ENCODE measurements around the gene TMEM203.
A peak's percentile ranks its signal among the peaks of the same experiment; 100 is the strongest.

TMEM203 gene

DNA sequence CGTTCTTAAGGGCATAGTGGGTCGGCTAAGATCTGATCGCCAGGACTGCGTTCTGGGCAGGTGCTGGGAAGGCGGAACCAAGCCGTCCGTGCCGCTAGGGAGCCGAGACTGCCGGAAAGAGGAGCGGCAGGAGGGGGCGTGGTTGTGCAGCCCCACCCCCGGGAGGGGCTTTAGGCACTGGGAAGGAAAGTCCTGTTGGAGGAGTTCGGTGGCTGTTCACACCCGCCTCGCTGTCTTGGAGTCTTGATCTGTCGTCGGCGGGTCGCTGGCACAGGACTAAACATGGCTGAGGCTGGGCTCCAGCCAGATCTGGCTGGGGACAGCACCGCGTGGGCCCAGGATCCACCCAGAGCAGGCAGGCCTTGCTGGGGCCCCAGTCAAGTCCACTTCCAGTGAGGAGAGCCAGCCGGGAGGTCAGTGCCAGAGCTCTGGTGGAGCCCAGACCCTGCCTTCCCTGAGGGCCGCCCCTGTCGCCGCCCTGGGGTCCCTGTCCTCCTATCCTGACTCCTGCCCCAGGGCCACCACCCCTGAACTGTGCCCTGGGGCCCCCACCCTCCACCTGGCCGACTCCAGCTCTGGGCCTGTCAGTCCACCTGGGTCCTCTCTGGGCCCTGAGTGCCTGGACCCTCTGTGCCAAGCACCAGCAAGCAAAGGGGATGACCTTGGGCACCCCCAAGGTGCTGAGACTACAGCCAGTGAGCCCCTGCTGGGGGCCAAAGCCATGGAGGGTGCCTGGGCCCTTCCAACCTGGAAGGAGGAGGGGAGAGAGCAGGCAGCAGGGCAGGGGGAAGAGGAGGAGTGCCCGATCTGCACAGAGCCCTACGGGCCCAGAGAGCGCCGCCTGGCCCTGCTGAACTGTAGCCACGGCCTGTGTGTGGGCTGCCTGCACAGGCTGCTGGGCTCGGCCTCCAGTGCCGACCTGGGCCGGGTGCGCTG, 12.1 kb upstream of the TMEM203 start:
- DNase-seq: no peak

DNA sequence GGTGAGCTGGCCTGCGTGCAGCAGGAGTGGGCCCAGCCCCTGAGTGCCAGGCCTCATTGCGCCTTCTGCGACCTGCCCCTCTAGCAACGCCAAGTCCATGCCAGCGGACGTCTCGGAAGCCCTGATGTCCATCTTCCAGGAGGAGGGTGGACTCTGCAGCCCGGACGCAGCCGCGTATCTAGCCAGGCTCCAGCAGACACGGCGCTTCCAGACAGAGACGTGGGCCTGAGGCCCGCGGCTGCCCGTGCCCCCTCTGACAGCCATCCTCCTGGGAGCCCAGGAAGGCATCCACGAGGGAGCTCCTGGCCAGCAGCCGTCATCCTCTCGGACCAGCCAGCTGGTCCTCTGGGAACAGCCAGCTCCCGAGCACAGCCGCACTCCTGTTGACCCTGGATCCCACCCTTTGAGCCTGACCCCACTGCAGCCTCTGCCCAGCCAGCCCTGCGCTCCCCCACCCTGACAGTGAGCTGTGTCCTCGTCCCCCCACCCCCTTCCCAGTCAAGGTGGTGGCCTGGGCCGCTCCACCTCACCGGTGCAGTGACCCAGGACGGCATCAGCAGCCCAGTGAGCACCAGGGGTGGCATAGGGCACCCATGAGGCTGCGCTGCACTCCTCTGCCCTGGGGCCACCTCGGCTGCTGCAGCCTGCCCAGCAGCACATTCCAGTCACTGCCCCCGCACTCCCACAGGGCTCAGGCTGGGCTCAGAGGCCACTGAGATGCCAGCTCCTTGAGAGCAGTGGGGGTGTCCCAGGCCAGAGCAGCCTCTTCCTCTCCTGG, 10.9 kb upstream of the TMEM203 start:
- DNase-seq: no peak

DNA sequence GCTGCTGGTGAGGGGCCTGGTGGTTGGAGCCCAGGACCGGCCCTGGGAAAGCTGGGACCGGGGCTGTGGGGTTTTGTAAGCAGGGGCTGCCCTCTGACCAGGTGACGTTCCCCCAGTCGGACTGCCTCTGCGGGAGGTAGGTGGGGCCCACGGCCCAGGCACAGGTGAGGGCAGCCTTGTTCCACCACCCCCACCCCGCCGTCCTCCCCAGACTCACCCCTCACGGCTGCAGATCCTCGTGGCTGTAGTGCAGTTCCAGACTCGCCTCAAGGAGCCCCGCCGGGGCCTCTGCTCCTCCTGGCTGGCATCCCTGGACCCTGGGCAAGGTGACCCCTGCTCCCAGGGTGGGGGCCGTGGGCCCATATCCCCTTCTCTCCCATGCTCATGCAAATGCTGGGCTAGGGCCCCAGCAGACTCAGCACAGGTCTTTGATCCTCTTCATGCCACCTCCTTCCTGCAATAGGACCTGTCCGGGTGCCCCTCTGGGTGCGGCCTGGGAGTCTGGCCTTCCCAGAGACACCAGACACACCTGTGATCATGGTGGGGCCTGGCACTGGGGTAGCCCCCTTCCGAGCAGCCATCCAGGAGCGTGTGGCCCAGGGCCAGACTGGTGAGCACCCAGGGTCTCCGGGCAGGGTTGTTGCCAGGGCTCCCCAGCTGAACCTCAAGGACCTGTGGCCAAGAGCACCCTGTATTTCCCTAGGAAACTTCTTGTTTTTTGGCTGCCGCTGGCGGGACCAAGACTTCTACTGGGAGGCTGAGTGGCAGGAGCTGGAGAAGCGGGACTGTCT, 9.9 kb upstream of the TMEM203 start:
- no peak for DNase-seq

DNA sequence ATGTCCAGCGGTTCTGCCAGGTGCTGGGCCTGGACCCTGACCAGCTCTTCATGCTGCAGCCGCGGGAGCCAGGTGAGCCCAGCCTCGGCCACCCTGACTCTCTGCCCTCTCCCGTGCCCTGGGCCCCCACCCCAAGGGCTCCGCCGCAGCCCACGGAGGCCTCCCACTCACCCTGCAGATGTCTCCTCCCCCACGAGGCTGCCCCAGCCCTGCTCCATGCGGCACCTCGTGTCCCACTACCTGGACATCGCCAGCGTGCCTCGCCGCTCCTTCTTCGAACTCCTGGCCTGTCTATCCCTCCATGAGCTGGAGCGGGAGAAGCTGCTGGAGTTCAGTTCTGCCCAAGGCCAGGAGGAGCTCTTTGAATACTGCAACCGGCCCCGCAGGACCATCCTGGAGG, 9.2 kb upstream of the TMEM203 start:
- no peak for DNase-seq

DNA sequence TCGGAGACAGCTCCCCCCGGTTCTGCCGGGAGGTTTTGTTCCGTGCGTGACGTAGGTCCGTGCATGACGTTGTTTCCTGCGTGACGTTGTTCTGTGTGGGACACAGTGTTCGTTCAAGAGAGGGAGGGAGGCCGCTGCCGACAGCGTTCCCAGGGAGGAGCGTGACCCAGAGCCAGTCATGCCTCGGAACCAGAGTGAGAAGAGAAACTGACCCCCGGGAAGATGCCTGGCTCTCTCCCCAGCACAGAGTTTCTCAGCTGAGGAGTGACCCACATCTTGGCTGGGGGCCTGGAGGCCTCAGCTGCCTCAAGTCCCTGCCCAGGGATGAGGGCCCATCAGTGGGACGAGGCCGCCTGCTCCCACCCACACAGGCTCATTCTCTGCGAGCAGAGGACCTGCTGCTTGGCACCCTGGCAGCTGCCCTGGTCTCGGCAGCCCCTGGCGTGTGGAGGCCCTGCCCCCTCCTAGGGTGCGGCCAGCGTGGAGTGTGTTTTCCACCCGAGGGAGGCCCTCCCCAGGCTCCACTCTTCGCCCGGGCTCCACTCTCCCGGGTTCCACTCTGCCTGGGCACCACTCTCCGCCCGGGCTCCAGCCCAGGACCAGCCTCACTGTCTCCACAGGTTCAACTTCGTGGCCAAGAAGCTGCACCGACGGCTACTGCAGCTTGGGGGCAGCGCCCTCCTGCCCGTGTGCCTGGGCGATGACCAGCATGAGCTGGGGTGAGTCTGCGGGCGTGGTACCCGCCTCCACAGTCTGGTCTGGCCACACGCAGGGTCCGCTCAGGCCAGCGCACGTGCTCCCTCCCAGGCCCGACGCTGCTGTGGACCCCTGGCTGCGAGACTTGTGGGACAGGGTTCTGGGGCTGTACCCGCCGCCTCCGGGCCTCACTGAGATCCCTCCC, 8.0 kb upstream of the TMEM203 start:
- DNase-seq: no peak

DNA sequence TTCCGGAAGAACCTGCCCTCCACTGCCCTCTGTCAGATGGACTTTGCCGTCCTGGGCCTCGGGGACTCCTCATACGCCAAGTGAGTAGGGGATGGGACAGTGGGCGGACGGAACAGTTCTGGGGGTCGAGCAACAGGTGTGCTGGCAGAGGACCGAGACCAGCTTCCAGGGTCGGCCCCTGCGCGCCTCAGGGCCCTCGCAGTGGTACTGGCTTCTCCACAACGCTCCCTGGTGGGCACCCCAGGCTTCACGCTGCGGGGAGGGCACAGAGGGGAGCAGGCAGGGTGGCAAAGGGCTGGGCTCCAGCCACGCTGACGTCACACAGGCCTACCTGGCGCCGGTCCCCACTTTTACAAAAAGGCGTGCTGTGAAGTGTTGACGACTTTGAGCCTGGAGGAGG, 7.1 kb upstream of the TMEM203 start:
- DNase-seq: no peak

DNA sequence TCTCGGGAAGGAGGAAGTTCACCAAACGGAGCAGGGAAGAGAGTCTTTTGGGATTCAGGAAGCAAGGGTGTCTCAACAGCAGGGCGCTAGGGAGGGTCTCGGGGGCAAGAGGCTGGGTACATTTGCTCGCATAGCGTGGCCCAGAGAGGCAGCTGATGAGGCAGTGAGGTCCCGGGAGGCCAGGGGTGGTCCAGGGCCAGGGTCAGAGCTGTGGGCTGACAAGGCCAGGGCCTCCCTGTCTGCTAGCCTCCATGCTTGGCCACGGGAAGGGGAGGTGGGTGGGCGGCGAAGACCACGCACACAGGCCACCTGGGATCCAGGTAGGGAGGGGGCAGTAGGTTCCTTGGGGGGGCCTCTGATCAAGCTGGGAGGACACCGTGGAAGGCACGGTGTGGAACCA, 6.1 kb upstream of the TMEM203 start:
- no peak for DNase-seq

DNA sequence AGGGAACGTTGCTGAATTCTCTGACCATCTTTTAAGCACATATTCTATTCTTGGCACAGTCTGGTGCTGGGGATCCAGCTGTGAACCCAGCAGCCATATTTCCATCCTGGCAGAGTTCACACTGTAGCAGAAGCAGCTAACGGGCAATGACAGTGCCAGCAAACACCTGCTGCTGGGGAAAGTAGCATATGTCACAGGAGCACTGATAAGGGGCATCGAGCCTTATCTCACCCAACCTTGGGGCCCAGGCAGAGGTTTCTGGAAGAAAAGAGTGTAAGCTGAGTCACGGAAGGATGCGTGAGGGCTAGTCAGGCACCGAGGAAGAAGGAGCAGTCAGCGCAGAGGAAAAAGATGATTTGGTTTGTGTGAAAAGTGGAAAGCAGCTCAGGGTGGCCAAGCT, 1.2 kb upstream of the TMEM203 start:
- no peak for DNase-seq

GRCh38 chr9:137204731-137205125, 720 bp downstream of the TMEM203 start:
- DNase-seq: no peak

DNA sequence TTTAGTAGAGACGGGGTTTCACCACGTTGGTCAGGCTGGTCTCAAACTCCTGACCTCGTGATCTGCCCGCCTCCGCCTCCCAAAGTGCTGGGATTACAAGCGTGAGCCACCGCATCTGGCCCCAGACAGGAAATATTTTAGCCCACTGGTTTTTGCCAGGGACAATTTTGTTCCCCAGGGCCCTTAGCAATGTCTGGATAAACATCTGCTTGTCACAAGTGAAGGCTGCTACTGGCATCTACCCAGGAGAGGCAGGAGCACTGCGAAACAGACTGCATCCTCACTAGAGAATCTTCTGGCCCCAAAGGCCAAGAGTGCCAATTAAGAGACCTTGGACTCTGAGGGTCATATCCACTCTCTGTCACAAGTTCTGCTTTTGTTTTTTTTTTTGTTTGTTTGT, 2.5 kb downstream of the TMEM203 start:
- no peak for DNase-seq

DNA sequence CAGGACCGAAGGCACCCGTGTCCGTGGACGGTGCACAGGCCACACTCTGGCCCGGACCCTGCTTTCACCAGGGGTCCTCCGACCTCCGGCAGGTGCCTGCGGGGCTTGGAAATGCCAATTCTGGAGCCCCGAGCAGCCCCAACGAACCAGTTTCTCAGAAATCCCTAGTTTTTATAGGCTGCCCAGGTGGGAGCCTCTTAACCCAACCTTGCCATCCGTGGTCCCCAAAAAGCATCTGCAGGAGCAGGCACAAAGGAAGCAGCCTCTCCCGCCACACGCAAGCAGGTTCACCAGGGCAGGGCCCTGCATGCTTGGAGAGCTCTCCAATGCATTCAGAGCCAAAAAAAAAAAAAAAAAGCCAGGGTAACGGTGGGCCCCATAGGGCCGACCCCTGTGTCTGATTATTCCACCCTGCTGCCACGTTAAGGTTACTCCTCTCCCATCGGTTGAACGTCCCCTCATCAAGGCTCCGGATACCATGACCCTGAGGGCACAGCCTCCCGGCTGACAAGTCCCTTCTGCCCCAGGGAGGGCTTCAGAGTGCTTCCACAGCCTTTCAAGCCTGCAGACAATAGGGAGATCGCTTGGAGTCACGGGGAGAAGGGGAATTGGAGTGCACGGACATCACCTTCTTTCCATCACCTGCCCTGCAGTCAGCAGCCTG, 4.1 kb downstream of the TMEM203 start:
- no peak for DNase-seq

DNA sequence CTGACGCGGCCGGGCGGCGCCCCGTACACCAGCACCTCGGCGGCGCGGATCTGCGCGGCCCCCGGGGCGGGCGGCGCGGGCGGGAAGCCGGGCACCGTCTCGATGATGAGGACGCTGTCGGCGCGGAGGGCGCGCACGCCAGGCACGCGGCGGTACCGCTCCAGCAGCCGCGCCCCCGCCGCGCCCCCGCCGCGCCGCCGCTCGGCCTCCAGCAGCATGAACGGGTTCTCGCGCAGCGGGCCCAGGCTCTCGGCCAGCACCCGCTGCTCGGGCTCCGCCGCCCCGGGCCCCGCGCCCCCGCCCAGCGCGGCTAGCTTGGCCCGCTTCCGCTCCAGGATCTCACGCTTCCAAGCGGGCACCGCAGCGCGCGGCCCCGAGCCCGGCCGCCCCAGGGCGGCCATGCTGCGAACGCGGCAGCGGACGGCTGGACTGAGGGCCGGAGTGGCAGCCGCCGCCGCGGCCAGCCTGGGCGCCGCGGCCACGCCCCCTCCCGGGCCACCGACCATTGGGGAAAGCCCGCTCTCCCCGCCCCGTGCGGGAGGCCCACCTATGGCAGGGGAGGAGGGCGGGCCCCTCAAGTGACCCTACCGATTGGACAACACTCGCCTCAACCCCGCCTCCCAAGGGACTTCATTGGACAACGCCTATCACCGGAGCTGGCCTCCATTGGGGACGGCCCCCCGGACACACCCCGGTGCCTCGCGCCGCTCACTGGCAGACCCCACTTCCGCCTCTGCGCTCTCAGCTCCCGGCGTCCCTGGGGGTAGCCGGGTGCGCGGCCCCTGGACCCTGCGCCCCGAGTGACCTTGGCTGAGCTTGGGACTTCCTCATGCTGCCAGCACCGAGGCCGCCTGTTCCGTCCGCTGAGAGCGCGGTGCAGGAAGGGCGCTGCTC, 4.9 kb downstream of the TMEM203 start, which contains the start of gene TPRN:
TPRN (minus strand) TSS at position 431 of the 894 bp plus-strand sequence; CDS start at position 401, 30 bp downstream.
- peak; percentile 99 for DNase-seq

DNA sequence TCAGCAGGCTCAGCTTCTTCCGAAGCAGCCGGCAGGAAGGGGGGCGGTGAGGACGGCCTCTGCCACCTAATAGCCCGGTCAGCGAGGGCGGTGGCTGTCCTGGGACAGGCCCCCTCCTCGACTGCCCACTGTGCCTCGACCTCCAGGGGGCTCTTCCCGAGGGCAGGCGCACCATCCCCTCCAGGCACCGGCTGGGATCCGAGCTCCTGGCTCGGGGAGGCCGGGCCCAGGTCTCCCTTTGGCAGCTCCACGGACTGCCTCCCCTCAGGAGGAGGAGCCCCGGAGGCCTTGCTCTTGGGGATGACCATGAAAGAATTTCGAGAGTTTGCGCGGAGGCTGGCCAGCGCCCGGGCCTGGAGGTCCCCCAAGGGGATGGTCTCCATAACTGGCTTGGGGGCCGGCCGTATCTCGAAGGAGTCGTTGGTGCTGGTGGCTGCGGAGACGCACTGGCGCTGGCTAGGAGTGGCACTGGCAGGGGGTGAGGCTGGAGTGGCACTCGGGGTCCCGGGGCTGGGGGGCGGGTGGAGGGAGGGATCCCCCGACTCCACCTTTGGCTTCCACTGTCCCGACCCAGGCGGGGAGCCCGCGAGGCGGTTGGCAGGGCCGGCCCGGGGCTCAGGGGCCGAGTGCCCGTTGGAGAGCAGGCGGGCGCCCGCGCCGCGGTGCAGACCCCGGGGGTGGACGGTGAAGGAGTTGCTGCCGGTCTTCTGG, 5.9 kb downstream of the TMEM203 start:
- no peak for DNase-seq

GRCh38 chr9:137198902-137199283, 6.6 kb downstream of the TMEM203 start:
- no peak for DNase-seq

- DNase-seq: no peak
Observed at GRCh38 chr9:137198051-137198901, 7.2 kb downstream of the TMEM203 start.

DNA sequence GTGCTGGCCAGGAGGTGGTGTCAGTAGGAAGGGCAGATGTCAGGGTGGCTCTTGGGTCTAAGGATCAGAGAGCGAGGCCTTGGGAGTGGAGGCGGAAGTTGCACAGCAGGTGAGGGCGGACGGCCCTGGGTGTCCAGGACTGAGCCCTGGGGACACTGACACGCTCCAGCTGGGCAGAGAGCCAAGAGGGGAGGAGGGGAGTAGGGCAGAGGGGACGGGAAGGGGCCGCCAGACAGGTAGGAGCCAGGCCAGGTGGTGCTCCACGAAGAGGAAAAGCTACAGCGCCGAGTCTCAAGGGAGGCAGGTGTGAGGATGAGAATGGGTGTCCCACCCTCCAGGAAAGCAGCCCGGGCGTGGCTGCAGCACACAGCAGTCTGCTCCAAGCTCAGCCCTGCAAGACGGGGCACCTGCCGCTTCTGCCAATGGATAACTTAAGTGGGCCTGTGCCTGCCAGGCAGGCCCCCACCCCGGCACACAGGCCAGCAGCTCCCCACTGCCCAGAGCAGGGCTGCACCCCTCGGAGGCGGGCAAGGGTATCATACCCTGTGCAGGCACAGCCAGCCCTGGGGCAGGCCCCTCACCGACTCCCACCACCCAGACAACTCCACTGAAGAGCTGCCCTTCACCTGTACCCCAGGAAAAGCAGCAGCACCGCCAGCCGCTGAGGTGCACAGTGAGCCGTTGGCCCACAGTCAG, 9.8 kb downstream of the TMEM203 start:
- peak; percentile 48 to 62 for DNase-seq

DNA sequence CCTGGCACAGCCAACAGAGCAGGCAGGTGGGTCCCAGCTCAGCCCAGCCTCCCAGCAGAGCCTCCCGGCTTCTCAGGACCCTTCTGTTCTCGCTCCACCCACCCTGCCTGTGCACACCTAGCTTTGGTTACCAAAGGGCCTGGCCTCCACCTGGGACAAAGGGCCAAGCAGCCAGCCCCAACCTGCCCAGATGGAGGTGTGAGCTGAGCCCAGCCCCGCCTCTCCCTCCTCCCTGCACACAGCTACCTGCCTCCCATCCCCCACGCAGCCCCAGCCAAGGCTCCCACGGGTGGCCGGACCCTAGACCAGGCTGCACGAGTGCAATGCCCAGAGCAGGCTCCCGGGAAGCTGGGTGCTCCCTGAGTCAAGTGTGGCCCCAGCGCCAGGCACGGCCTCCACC, 10.5 kb downstream of the TMEM203 start:
- DNase-seq: no peak

- DNase-seq: no peak
Observed at GRCh38 chr9:137194388-137194787, 11.1 kb downstream of the TMEM203 start.
